Mesodermal cell (in vitro differentiated cells): ENCODE measurements around the gene ATXN10.
"Not testable (repeated sequence)": the region's sequence is repeated elsewhere in the genome, so short reads cannot be mapped to it uniquely, and the experiment has no call there.

Source experiments
- H3K27ac ChIP-seq: 2 replicates; pipeline ENCODE4 v1.7.0; 2013; ENCODE audit warnings: mild to moderate bottlenecking, low read depth, low read length, moderate library complexity; ENCODE audit not compliant: severe bottlenecking
- H3K36me3 ChIP-seq: 2 replicates; pipeline ENCODE4 v1.7.1; 2013; ENCODE audit warnings: mild to moderate bottlenecking, low read length, moderate library complexity; ENCODE audit not compliant: control insufficient read depth, insufficient read depth
- H3K4me1 ChIP-seq: one replicate; pipeline ENCODE4 v1.7.1; 2013; ENCODE audit warnings: mild to moderate bottlenecking, low read length; ENCODE audit not compliant: insufficient read depth, control insufficient read depth, poor library complexity, severe bottlenecking
- H3K4me3 ChIP-seq: 2 replicates; pipeline ENCODE4 v1.7.0; 2013; ENCODE audit warnings: low read length, control low read depth, mild to moderate bottlenecking; ENCODE audit not compliant: insufficient read depth, poor library complexity, severe bottlenecking; ENCODE audit errors: extremely low read depth
- H3K9me3 ChIP-seq: 2 replicates; pipeline ENCODE4 v1.7.1; 2013; ENCODE audit warnings: mild to moderate bottlenecking, low read length, moderate library complexity; ENCODE audit not compliant: control insufficient read depth
- WGBS, 2 experiments: methylation state at CpG; one replicate each; pipeline ENCODE4 v1.1.5; 2013; ENCODE audit warnings: missing lambda C conversion rate in 2 of 2; ENCODE audit not compliant: insufficient coverage in 2 of 2; 5-methylcytosine and 5-hydroxymethylcytosine counted together

ATXN10 gene

GRCh38 chr22:45667486-45667885 lies 4.1 kb upstream of the ATXN10 start:
- 86 to 93% methylated on average over 4 to 5 of the region's 5 CpGs for WGBS, 2 experiments

GRCh38 chr22:45670363-45670762 lies 1.3 kb upstream of the ATXN10 start:
- H3K4me3 ChIP-seq, H3K4me1 ChIP-seq, H3K36me3 ChIP-seq, H3K9me3 ChIP-seq, H3K27ac ChIP-seq: not testable (repeated sequence)
- 71 to 73% methylated on average over 1 of the region's 2 CpGs for WGBS, 2 experiments

More at GRCh38 chr22:45667486-45667885, 4.1 kb upstream of the ATXN10 start:
- Histone ChIP-seq H3K36me3 (no peaks in the 10 kb centered on the region), H3K27ac (no peak overlapping the region), H3K4me1 (no peaks in the 10 kb centered on the region), H3K9me3 (no peaks in the 10 kb centered on the region), H3K4me3 (no peak overlapping the region)

GRCh38 chr22:45670981-45671782 lies 452 bp upstream of the ATXN10 start:
- Histone ChIP-seq H3K4me1 (no peaks in the 10 kb centered on the region), H3K36me3 (peaks cover 10% of the 10 kb centered on the region), H3K27ac (peak overlapping the region; percentile 85), H3K9me3 (no peaks in the 10 kb centered on the region), H3K4me3 (peak overlapping the region; percentile 87)
- WGBS, 2 experiments, result 8 to 10% methylated on average over 13 to 22 of the region's 32 CpGs

GRCh38 chr22:45672564-45673481 lies 1.2 kb downstream of the ATXN10 start:
- H3K27ac ChIP-seq, result no peak overlapping the region
- no peaks in the 10 kb centered on the region for H3K9me3 ChIP-seq
- H3K4me1 ChIP-seq, result no peaks in the 10 kb centered on the region
- peak overlapping the region; percentile 87 for H3K4me3 ChIP-seq
- peaks cover 10% of the 10 kb centered on the region for H3K36me3 ChIP-seq
- 17 to 18% methylated on average over 12 to 14 of the region's 14 CpGs for WGBS, 2 experiments

GRCh38 chr22:45673482-45674175 lies 2.0 kb downstream of the ATXN10 start:
- H3K4me3 ChIP-seq, result no peak overlapping the region
- 90 to 97% methylated on average over 9 to 10 of the region's 10 CpGs for WGBS, 2 experiments

GRCh38 chr22:45676024-45676423 lies 4.4 kb downstream of the ATXN10 start:
- Histone ChIP-seq H3K27ac (no peak overlapping the region), H3K9me3 (no peaks in the 10 kb centered on the region), H3K4me1 (no peaks in the 10 kb centered on the region), H3K36me3 (peaks cover 10% of the 10 kb centered on the region), H3K4me3 (no peak overlapping the region)
- 80% methylated on average over 1 of the region's 4 CpGs; no CpG with 5 or more reads in 1 of the 2 experiments for WGBS, 2 experiments

More at GRCh38 chr22:45673482-45674175, 2.0 kb downstream of the ATXN10 start:
- Histone ChIP-seq H3K4me1 (no peaks in the 10 kb centered on the region), H3K27ac (no peak overlapping the region), H3K9me3 (no peaks in the 10 kb centered on the region), H3K36me3 (peaks cover 10% of the 10 kb centered on the region)

- WGBS, 2 experiments, result no CpG with 5 or more reads among the region's 1 CpG
- Histone ChIP-seq H3K27ac (no peak overlapping the region), H3K4me3 (no peak overlapping the region), H3K9me3 (no peaks in the 10 kb centered on the region), H3K4me1 (no peaks in the 10 kb centered on the region), H3K36me3 (peaks cover 10% of the 10 kb centered on the region)
These were observed 5.4 kb downstream of the ATXN10 start for GRCh38 chr22:45677063-45677462.

GRCh38 chr22:45678961-45679912 lies 7.6 kb downstream of the ATXN10 start:
- H3K36me3 ChIP-seq, result peaks cover 10% of the 10 kb centered on the region
- H3K27ac ChIP-seq, result no peak overlapping the region
- no peaks in the 10 kb centered on the region for H3K9me3 ChIP-seq
- no peak overlapping the region for H3K4me3 ChIP-seq
- H3K4me1 ChIP-seq, result peaks cover 12% of the 10 kb centered on the region
- WGBS, 2 experiments, result 86 to 99% methylated on average over 3 to 4 of the region's 9 CpGs

GRCh38 chr22:45680932-45681700 lies 9.5 kb downstream of the ATXN10 start:
- Histone ChIP-seq H3K4me1 (peaks cover 21% of the 10 kb centered on the region), H3K9me3 (no peaks in the 10 kb centered on the region), H3K36me3 (peaks cover under 1% of the 10 kb centered on the region), H3K4me3 (no peak overlapping the region), H3K27ac (no peak overlapping the region)
- 94 to 100% methylated on average over 5 of the region's 5 CpGs for WGBS, 2 experiments
